H4 (cell line): ENCODE data around the gene LNX1. TPM values are rescaled to one million over a fixed set of nuclear protein-coding genes. Genes with fewer than 3 reads are reported as not detected.

ENCODE experiments used
- DNase-seq: peaks from one replicate; pipeline ENCODE4 v3.0.0-alpha.2; 2015; ENCODE audit warnings: low spot score
- total RNA-seq: library from RNA; depleted of rRNA; stranded (reverse); fragments of >200 nt; shearing (Covaris generic); gene quantifications from 2 replicates; pipeline ENCODE4 v1.2.3, GENCODE V29; 2014

Gene LNX1
- total RNA-seq, 1 experiment from 2014 or later = 4.2 TPM

GRCh38 chr4:53572600-53572994 is 18.7 kb downstream of the LNX1 start:
- DNase-seq = no peak

- DNase-seq = no peak
Observed at GRCh38 chr4:53571936-53572599, 19.2 kb downstream of the LNX1 start.

GRCh38 chr4:53563824-53564223 is 27.5 kb downstream of the LNX1 start:
- peak; percentile 23 for DNase-seq

- DNase-seq = no peak
Observed at GRCh38 chr4:53562409-53562808, 28.9 kb downstream of the LNX1 start.

- no peak for DNase-seq
Observed at GRCh38 chr4:53559021-53559620, 32.2 kb downstream of the LNX1 start.

DNA sequence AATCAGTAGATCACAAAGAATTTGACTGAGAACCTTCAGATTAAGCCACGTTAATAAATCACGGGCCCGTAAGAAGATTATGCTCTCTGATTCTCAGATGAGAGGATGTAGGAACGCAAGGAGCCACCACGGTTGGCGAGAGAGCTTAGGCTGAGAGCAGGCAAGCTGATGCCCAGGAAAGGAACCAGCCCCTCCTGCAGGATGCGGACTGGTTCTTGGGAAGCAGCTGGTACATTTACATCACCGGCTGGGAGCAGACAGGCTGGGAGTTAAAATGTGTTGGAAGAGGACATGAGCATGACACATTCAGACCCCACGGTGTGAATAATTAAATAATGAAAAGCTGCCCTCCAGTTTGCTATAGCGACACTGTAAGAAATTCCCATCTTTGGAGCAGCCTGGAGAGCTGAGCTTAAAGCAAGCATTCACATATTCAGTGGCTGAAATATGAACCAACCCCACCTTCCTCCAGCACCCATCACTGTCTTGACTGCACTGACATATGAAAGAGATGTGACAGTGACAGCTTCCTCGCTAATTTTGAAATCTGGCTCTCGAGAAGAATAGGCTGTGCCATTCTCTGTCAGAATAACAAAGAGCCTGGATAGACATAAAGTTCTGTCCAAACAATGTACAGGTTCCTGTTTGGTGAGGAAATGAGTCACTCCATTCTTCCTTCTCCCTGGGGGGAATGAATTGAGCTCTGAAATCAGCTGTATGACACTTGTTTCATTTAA is 33.1 kb downstream of the LNX1 start:
- DNase-seq = no peak

- DNase-seq = no peak
Observed at GRCh38 chr4:53557669-53558064, 33.6 kb downstream of the LNX1 start.

- no peak for DNase-seq
Observed at GRCh38 chr4:53556651-53557050, 34.6 kb downstream of the LNX1 start.

DNA sequence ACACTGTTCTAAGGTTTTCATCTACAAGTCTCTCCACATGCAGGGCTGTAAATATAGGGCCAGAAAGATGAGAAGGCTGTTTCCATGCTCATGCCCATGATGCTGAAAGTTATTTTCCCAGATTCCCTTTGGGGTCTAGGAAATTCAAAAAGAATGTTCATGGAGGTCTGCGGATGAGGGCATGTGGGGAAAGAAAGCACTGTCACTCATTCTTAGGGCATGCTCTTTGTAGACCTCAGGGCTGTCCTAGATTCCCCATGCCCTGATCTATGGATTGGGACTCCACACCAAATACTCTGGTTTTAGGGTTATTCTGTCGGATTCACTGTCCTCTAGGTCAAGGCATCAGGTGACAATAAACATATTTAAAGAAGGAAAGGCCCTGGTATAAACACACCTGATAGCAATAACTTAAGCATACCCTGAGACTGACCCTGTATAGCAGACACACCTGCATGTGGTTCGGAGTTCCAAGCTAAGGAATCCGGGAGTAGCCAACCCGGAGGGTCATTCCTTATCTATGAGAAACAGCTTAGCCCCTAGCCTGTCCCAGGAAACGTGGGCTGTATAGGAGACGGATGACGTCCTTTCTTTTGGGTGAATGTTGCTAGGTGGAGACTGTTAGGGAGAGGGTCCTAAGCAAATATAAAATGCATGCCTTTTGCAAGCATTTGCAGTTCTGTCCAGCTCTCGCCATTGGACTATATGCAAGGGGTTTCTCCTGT is 37.6 kb downstream of the LNX1 start:
- no peak for DNase-seq

DNA sequence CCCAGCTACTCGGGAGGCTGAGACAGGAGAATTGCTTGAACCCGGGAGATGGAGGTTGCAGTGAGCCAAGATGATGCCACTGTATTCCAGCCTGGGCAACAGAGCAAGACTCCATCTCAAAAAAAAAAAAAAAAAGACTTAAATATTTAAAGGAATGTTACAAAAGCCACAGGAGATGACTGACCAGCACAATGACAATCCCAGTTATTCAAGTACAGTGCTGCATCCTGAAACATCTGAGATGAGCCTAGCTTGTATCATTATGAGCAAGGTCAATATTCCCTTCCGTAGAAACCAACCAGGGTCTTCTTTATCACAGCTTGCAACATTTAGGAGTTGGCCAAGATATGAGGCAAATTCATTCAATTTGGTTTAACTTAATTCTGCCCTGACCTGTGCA is 38.6 kb downstream of the LNX1 start:
- no peak for DNase-seq

GRCh38 chr4:53551958-53552357 is 39.3 kb downstream of the LNX1 start:
- DNase-seq = no peak

- no peak for DNase-seq
Observed at GRCh38 chr4:53551281-53551864, 39.9 kb downstream of the LNX1 start.

DNA sequence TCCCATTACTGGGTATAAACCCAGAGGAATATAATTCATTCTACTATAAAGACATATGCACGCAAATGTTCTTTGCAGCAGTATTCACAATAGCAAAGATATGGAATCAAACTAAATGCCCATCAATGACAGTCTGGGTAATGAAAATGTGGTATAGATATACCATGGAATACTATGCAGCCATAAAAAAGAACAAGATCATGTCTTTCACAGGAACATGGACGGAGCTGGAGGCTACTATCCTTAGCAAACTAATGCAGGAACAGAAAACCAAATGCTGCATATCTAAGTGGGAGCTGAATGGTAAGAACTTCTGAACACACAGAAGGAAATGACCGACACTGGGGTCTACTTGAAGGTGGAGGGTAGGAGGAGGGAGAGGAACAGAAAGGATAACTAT is 42.6 kb downstream of the LNX1 start:
- DNase-seq = no peak

DNA sequence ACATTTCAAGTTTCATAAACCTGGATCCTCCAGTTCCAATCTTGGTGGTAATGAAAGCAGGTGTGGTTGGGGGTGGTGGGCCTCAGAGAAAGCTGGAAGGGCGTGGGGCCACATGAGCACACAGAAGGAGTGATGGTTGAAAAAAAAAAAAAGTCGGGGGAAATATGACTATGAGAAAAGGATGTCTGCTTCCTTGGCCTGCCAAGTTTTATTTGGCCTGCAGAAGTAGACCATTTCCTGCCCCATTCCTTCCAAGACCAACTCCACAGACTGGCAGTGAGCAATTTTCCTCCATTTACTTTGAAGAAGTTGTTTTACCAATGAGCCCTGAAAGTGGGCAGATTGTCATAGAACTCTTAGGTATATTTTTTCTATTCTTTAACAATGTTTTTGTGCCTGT is 43.3 kb downstream of the LNX1 start:
- no peak for DNase-seq

GRCh38 chr4:53545942-53546581 is 45.2 kb downstream of the LNX1 start:
- no peak for DNase-seq

DNA sequence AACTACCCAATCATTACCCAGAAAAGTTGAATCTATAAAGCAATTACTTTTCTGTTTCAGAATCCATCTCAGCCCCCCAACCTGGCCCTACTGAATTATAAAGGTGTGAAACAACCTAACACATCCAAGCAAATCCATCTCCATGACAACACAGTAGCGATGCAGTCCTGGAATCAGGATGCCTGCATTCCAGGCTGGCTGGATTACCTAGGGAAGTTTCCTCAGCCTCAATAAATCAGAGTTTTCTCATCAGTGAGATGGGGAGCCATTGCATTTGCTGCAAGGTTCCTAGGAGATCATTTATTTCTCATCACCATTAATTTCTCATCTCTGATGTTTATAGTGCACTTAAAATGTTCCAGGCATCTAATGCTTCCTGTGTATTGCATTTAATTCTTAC is 46.0 kb downstream of the LNX1 start:
- DNase-seq = no peak

GRCh38 chr4:53543561-53543960 is 47.7 kb downstream of the LNX1 start:
- no peak for DNase-seq

DNA sequence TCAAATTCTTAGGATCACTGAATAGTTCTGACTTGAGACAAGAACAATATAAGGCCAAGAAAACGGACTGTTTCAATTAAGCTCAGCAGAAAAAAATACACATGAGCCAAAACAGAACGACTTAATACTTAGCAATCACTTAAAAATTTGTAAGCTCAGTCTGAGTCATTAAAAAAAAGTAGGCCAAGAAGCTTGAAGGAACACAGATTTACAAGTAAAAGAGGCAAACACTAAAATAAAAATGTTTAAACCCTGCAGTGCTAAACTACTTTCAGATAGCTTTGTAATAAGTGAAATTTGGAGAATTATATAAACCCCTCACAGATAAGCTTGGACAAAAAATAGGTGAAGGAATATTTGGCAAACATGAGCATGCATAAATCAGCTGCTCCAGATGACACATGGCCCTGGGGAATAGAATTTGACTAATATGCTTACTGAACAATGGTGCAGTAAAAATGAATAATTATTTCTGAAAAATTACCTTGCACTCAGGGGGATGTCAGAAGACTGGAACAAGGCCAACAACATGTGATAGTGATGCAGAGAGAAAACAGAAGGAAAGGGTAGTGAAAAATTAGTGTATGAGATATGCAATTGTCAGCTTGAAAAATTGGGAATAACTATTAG is 49.6 kb downstream of the LNX1 start:
- DNase-seq = no peak

GRCh38 chr4:53538756-53539155 is 52.5 kb downstream of the LNX1 start:
- no peak for DNase-seq

- no peak for DNase-seq
Observed at GRCh38 chr4:53537606-53538005, 53.7 kb downstream of the LNX1 start.

DNA sequence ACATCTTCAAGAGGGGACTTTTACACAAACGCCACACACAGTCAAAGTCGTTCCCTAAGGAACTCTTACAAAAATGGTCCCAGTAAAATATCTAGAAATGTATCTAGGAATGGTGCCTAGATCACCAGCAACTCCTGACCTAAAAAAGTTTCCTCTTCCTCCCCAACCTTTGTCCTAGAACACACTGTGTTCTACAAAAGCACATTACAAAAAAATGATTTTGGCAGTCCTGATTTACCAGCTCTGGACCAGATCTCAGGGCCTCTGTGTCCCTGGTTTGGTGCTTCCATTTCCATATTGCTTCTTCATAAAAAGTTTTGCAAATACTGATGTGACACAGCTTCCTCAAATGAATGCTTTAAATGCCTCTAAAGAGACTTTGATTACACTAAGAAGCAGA is 55.0 kb downstream of the LNX1 start:
- DNase-seq = no peak
